Measurements from ENCODE around the gene LRFN5. TPM values are rescaled to one million over a fixed set of nuclear protein-coding genes. Genes with fewer than 3 reads are reported as not detected.

The LRFN5 gene
- total RNA-seq, 1 experiment from 2014 or later: 9.8 TPM

- no TSS peak for BruUV-seq (replicated peaks)
- Histone ChIP-seq H3K27ac (ENCODE audit: low read length) (no peak overlapping the region), H3K4me1 (ENCODE audit: control insufficient read depth, insufficient read depth, low read length) (no peaks in the 10 kb centered on the region), H3K4me3 (ENCODE audit: low read depth in 2 of 2, low read length in 2 of 2) (no peak overlapping the region), H3K36me3 (ENCODE audit: control insufficient read depth, insufficient read depth, low read length) (no peaks in the 10 kb centered on the region), H3K27me3 (ENCODE audit: control insufficient read depth, insufficient read depth, low read length) (no peaks in the 10 kb centered on the region), H3K9me3 (ENCODE audit: control insufficient read depth, insufficient read depth, low read depth, low read length) (no peaks in the 10 kb centered on the region)
- DNase-seq (ENCODE audit: low read depth, low spot score): no peak
- ChIA-PET POLR2A (no interaction called here), CTCF (no interaction called here)
- in situ Hi-C loops (cut with HindIII; ENCODE audit: low pct_unique_long_range_greater_than_20kb, low sequenced_read_pairs): no loop called here
- ATAC-seq: no peak
- TF ChIP-seq SIN3A (IDR thresholded peaks at IDR 0.05; ENCODE audit: borderline replicate concordance, insufficient read depth, low read depth, low read length): no peak
- no peak for TF ChIP-seq POLR2AphosphoS5 (IDR thresholded peaks at IDR 0.05; ENCODE audit: low read depth, low read length)
- TF ChIP-seq, protein P1, sequence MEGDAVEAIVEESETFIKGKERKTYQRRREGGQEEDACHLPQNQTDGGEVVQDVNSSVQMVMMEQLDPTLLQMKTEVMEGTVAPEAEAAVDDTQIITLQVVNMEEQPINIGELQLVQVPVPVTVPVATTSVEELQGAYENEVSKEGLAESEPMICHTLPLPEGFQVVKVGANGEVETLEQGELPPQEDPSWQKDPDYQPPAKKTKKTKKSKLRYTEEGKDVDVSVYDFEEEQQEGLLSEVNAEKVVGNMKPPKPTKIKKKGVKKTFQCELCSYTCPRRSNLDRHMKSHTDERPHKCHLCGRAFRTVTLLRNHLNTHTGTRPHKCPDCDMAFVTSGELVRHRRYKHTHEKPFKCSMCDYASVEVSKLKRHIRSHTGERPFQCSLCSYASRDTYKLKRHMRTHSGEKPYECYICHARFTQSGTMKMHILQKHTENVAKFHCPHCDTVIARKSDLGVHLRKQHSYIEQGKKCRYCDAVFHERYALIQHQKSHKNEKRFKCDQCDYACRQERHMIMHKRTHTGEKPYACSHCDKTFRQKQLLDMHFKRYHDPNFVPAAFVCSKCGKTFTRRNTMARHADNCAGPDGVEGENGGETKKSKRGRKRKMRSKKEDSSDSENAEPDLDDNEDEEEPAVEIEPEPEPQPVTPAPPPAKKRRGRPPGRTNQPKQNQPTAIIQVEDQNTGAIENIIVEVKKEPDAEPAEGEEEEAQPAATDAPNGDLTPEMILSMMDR (IDR thresholded peaks at IDR 0.05): no peak
- intact Hi-C loops (cut with micrococcal nuclease; ENCODE audit: unreplicated experiment): no loop called here
Measured at GRCh38 chr14:41868396-41868795, 261.7 kb downstream of the LRFN5 start.

DNA sequence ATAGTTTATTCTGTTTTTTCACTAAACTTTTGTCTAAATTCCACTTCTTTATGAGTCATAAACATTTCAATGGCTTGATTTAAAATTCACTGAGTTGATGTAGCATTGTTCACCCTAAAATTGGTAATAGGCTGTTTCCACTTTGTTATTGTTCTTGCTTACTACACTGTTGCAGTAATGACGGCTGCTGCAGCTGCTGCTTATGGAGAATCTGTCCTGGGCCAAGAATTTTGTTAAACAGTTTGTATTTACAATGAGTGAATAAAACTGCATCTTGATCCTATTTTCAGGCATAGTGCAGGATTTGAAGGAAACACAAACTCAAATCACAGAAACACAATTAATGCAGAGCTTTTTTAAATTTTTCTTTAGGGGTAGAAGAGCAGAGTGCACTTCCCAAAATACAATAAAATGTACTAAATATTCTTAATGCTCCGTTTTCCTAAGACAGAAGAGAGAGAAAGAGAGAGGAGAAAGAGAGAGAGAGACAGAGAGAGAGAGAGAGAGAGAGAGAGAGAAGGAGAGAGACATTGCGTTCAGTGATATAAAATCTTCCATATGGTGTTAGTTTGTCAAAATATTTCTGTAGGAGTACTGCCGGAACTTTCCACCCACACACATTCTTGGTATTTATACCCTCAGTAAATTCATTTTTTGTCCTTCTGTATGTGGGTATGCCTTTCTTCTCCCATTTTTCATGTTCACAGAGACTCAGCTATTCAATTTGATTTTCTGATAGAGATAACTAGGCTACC is 266.4 kb downstream of the LRFN5 start:
- no peak for DNase-seq (ENCODE audit: low read depth, low spot score)
- POLR2A ChIA-PET: no interaction called here
- no peaks in the 10 kb centered on the region for H3K36me3 ChIP-seq (ENCODE audit: control insufficient read depth, insufficient read depth, low read length)
- in situ Hi-C loops (cut with HindIII; ENCODE audit: low pct_unique_long_range_greater_than_20kb, low sequenced_read_pairs): no loop called here
- no peak overlapping the region for H3K4me3 ChIP-seq (ENCODE audit: low read depth in 2 of 2, low read length in 2 of 2)
- no peak overlapping the region for H3K27ac ChIP-seq (ENCODE audit: low read length)
- ATAC-seq: no peak
- no peak for TF ChIP-seq TCF7L2 (IDR thresholded peaks at IDR 0.05; ENCODE audit: low read depth, low read length)
- CTCF ChIA-PET: no interaction called here
- H3K4me1 ChIP-seq (ENCODE audit: control insufficient read depth, insufficient read depth, low read length): no peaks in the 10 kb centered on the region
- intact Hi-C loops (cut with micrococcal nuclease; ENCODE audit: unreplicated experiment): no loop called here
- no TSS peak for BruUV-seq (replicated peaks)
- H3K9me3 ChIP-seq (ENCODE audit: control insufficient read depth, insufficient read depth, low read depth, low read length): no peaks in the 10 kb centered on the region
- no peaks in the 10 kb centered on the region for H3K27me3 ChIP-seq (ENCODE audit: control insufficient read depth, insufficient read depth, low read length)

DNA sequence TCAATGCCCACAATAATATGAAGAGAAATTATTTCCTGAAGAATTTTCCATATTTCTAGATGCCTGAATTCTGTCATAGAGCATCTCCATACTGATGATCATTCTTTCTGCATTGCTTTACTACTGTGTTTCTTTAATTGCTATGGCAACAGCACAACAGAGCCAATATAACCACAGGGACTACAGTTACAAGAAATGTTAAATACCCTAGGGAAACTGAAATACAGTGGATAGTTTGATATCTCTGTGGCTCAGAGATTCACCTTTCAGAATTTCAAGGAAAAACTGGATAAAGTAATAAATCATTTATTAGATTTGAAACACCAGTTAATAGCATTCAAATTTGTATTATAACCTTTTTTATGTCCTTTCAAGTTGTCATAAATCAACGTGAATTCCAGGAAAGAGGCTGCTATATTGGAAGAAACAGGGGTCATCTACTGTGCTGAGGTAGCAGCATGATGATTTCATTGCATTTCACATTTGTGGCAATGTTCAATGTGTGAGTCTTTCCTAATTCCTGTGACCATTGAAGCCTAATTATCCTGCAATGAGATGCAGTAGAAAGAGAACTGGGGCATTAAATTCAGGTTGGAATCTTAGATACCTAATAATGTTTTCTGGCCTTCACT is 267.1 kb downstream of the LRFN5 start:
- intact Hi-C loops (cut with micrococcal nuclease; ENCODE audit: unreplicated experiment) (no loop called here), in situ Hi-C loops (cut with HindIII; ENCODE audit: low pct_unique_long_range_greater_than_20kb, low sequenced_read_pairs) (no loop called here)
- H3K27ac ChIP-seq (ENCODE audit: low read length): no peak overlapping the region
- no peaks in the 10 kb centered on the region for H3K36me3 ChIP-seq (ENCODE audit: control insufficient read depth, insufficient read depth, low read length)
- no peak for DNase-seq (ENCODE audit: low read depth, low spot score)
- POLR2A ChIA-PET: no interaction called here
- TF ChIP-seq SIN3A (IDR thresholded peaks at IDR 0.05; ENCODE audit: borderline replicate concordance, insufficient read depth, low read depth, low read length) (no peak), REST (IDR thresholded peaks at IDR 0.05; ENCODE audit: insufficient read depth in 1 of 2, low read depth in 2 of 2, low read length in 1 of 2) (no peak), TCF7L2 (IDR thresholded peaks at IDR 0.05; ENCODE audit: low read depth, low read length) (no peak), POLR2AphosphoS5 (IDR thresholded peaks at IDR 0.05; ENCODE audit: low read depth, low read length) (no peak)
- TF ChIP-seq, protein P1 (IDR thresholded peaks at IDR 0.05): no peak
- H3K9me3 ChIP-seq (ENCODE audit: control insufficient read depth, insufficient read depth, low read depth, low read length): no peaks in the 10 kb centered on the region
- BruUV-seq (replicated peaks): no TSS peak
- no peak overlapping the region for H3K4me3 ChIP-seq (ENCODE audit: low read depth in 2 of 2, low read length in 2 of 2)
- CTCF ChIA-PET: no interaction called here
- no peaks in the 10 kb centered on the region for H3K27me3 ChIP-seq (ENCODE audit: control insufficient read depth, insufficient read depth, low read length)
- no peak for ATAC-seq
- H3K4me1 ChIP-seq (ENCODE audit: control insufficient read depth, insufficient read depth, low read length): no peaks in the 10 kb centered on the region

All from Panc1 (cell line).